ENCODE data around the gene ETV5.

Gene ETV5

GRCh38 chr3:186121968-186122367 lies 13.1 kb upstream of the ETV5 start:
- Histone ChIP-seq H3K27ac (no peak overlapping the region), H3K4me3 (ENCODE audit: low read depth, low read length) (no peak overlapping the region), H3K36me3 (no peaks in the 10 kb centered on the region), H3K9me3 (ENCODE audit: severe bottlenecking) (no peaks in the 10 kb centered on the region), H3K27me3 (ENCODE audit: insufficient read depth, low read depth, severe bottlenecking) (no peaks in the 10 kb centered on the region)
- no peak for TF ChIP-seq CTCF (IDR thresholded peaks at IDR 0.05; ENCODE audit: low read depth, low read length)
- DNase-seq, result no peak

- H3K4me3 ChIP-seq (ENCODE audit: low read depth, low read length), result no peak overlapping the region
- H3K36me3 ChIP-seq, result no peaks in the 10 kb centered on the region
- no peaks in the 10 kb centered on the region for H3K9me3 ChIP-seq (ENCODE audit: severe bottlenecking)
- DNase-seq, result no peak
- TF ChIP-seq CTCF (IDR thresholded peaks at IDR 0.05; ENCODE audit: low read depth, low read length), result no peak
- no peaks in the 10 kb centered on the region for H3K27me3 ChIP-seq (ENCODE audit: insufficient read depth, low read depth, severe bottlenecking)
- H3K27ac ChIP-seq, result no peak overlapping the region
These were observed 12.4 kb upstream of the ETV5 start for GRCh38 chr3:186121278-186121677.

- Histone ChIP-seq H3K27me3 (ENCODE audit: insufficient read depth, low read depth, severe bottlenecking) (no peaks in the 10 kb centered on the region), H3K27ac (no peak overlapping the region), H3K4me3 (ENCODE audit: low read depth, low read length) (no peak overlapping the region), H3K9me3 (ENCODE audit: severe bottlenecking) (no peaks in the 10 kb centered on the region), H3K36me3 (no peaks in the 10 kb centered on the region)
- no peak for DNase-seq
- TF ChIP-seq CTCF (IDR thresholded peaks at IDR 0.05; ENCODE audit: low read depth, low read length), result no peak
These were observed 10.6 kb upstream of the ETV5 start for GRCh38 chr3:186119499-186119898.

GRCh38 chr3:186118692-186119091 lies 9.8 kb upstream of the ETV5 start:
- Histone ChIP-seq H3K27ac (no peak overlapping the region), H3K9me3 (ENCODE audit: severe bottlenecking) (no peaks in the 10 kb centered on the region), H3K27me3 (ENCODE audit: insufficient read depth, low read depth, severe bottlenecking) (no peaks in the 10 kb centered on the region), H3K36me3 (no peaks in the 10 kb centered on the region), H3K4me3 (ENCODE audit: low read depth, low read length) (no peak overlapping the region)
- DNase-seq, result no peak
- TF ChIP-seq CTCF (IDR thresholded peaks at IDR 0.05; ENCODE audit: low read depth, low read length), result no peak

- Histone ChIP-seq H3K36me3 (no peaks in the 10 kb centered on the region), H3K9me3 (ENCODE audit: severe bottlenecking) (no peaks in the 10 kb centered on the region), H3K4me3 (ENCODE audit: low read depth, low read length) (no peak overlapping the region), H3K27me3 (ENCODE audit: insufficient read depth, low read depth, severe bottlenecking) (no peaks in the 10 kb centered on the region), H3K27ac (no peak overlapping the region)
- no peak for TF ChIP-seq CTCF (IDR thresholded peaks at IDR 0.05; ENCODE audit: low read depth, low read length)
- no peak for DNase-seq
These were observed 8.7 kb upstream of the ETV5 start for GRCh38 chr3:186117521-186118134.

All from WERI-Rb-1 (cell line).